ENCODE data around the gene KCNK4.
"Not testable (repeated sequence)": the region's sequence is repeated elsewhere in the genome, so short reads cannot be mapped to it uniquely, and the experiment has no call there.

Gene KCNK4

GRCh38 chr11:64292460-64293254 is 1.6 kb downstream of the KCNK4 start:
- DNase-seq, result no peak

GRCh38 chr11:64294774-64295173 is 3.7 kb downstream of the KCNK4 start:
- DNase-seq, result no peak

GRCh38 chr11:64295760-64296159 is 4.7 kb downstream of the KCNK4 start:
- DNase-seq, result no peak

GRCh38 chr11:64296236-64296635 is 5.1 kb downstream of the KCNK4 start:
- DNase-seq, result no peak

- DNase-seq, result no peak
Measured at GRCh38 chr11:64296830-64297698, 6.0 kb downstream of the KCNK4 start.

- DNase-seq, result no peak
Measured at GRCh38 chr11:64297699-64298358, 6.7 kb downstream of the KCNK4 start.

GRCh38 chr11:64298966-64299846 is 8.1 kb downstream of the KCNK4 start:
- no peak for DNase-seq

- no peak for DNase-seq
Measured at GRCh38 chr11:64299847-64300648, 8.9 kb downstream of the KCNK4 start, which contains the start of gene CATSPERZ. CATSPERZ (plus strand) TSS chr11:64300358; CDS start chr11:64300411, 53 bp downstream.

- no peak for DNase-seq
Measured at GRCh38 chr11:64303109-64304031, 12.3 kb downstream of the KCNK4 start.

GRCh38 chr11:64304032-64304315 is 12.9 kb downstream of the KCNK4 start:
- DNase-seq, result no peak

GRCh38 chr11:64304316-64305072 is 13.4 kb downstream of the KCNK4 start:
- DNase-seq, result peak; percentile 93

GRCh38 chr11:64305075-64305690 is 14.1 kb downstream of the KCNK4 start, which contains the start of gene ESRRA:
ESRRA (plus strand) TSS chr11:64305524; CDS start chr11:64307180, 1,656 bp downstream.
- peak; percentile 98 for DNase-seq

GRCh38 chr11:64305691-64306562 is 14.8 kb downstream of the KCNK4 start:
- DNase-seq, result peak; percentile 82

GRCh38 chr11:64306563-64306875 is 15.4 kb downstream of the KCNK4 start:
- no peak for DNase-seq

GRCh38 chr11:64306876-64307622 is 15.9 kb downstream of the KCNK4 start:
- no peak for DNase-seq

GRCh38 chr11:64307795-64308194 is 16.7 kb downstream of the KCNK4 start:
- not testable (repeated sequence) for DNase-seq

GRCh38 chr11:64312947-64313346 is 21.8 kb downstream of the KCNK4 start:
- DNase-seq, result no peak

All from MV-4-11 (cell line).